IMR-90 (cell line): ENCODE data around the gene SH3RF2. TPM values are rescaled to one million over a fixed set of nuclear protein-coding genes. Genes with fewer than 3 reads are reported as not detected.

Experiments used
- ATAC-seq: fragments of 200-7000 bp; cut with Tn5 transposase; 2 replicates; pipeline ENCODE4 v1.9.1; 2020; ENCODE audit warnings: low read depth, mild to moderate bottlenecking, moderate library complexity
- BruUV-seq: library from RNA; stranded (reverse); fragments of 400-500 nt; replicated peaks from 2 replicates; lab custom pipeline; 2021; lab: Mats Ljungman, UMichigan
- CTCF ChIA-PET: fragments of 300-600 bp; formaldehyde crosslinking; extraction: SDS; loops from one replicate; lab custom pipeline; 2021; ENCODE audit warnings: antibody characterized with exemption; lab: Yijun Ruan, JAX
- POLR2A ChIA-PET: fragments of 300-600 bp; sonication (Branson Sonifier 250); formaldehyde crosslinking; loops from one replicate; lab custom pipeline; 2022; ENCODE audit warnings: antibody characterized with exemption; ENCODE audit not compliant: unreplicated experiment; lab: Charles Lee
- DNase-seq: peaks from one replicate; pipeline ENCODE4 v3.0.0; 2013
- H2AFZ ChIP-seq: replicated peaks from 2 replicates; pipeline ENCODE3; 2013; ENCODE audit warnings: low read length, mild to moderate bottlenecking; ENCODE audit not compliant: poor library complexity
- H2AK5ac ChIP-seq: 2 replicates; pipeline ENCODE4 v1.6.1; 2013; ENCODE audit warnings: low read depth, low read length, inconsistent platforms
- H2AK9ac ChIP-seq: replicated peaks from 2 replicates; pipeline ENCODE3; 2013; ENCODE audit warnings: mild to moderate bottlenecking, low read depth, low read length, moderate library complexity; ENCODE audit not compliant: poor library complexity
- H2BK120ac ChIP-seq: 2 replicates; pipeline ENCODE4 v1.6.1; 2013; ENCODE audit warnings: low read depth, low read length, inconsistent platforms
- H2BK15ac ChIP-seq: 3 replicates; pipeline ENCODE4 v1.6.1; 2013; ENCODE audit warnings: low read depth, low read length, inconsistent platforms
- H2BK20ac ChIP-seq: 2 replicates; pipeline ENCODE4 v1.6.1; 2013; ENCODE audit warnings: low read depth, mild to moderate bottlenecking, inconsistent platforms, low read length, moderate library complexity
- H2BK5ac ChIP-seq: 2 replicates; pipeline ENCODE4 v1.6.1; 2013; ENCODE audit warnings: mild to moderate bottlenecking, low read depth, low read length, inconsistent platforms; ENCODE audit not compliant: poor library complexity, severe bottlenecking
- H3K14ac ChIP-seq: replicated peaks from 2 replicates; pipeline ENCODE4 v1.6.1; 2013; ENCODE audit warnings: low read depth, low read length, inconsistent platforms
- H3K18ac ChIP-seq: 2 replicates; pipeline ENCODE4 v1.6.1; 2013; ENCODE audit warnings: low read depth, low read length, control low read depth
- H3K23ac ChIP-seq: 2 replicates; pipeline ENCODE4 v1.6.1; 2013; ENCODE audit warnings: low read depth, low read length, inconsistent platforms
- H3K27ac ChIP-seq: 2 replicates; pipeline ENCODE4 v1.5.1; 2013; ENCODE audit warnings: mild to moderate bottlenecking, control low read depth, low read length; ENCODE audit not compliant: insufficient read depth
- H3K27me3 ChIP-seq: 2 replicates; pipeline ENCODE4 v1.6.1; 2013; ENCODE audit warnings: low read length; ENCODE audit not compliant: control insufficient read depth, insufficient read depth
- H3K36me3 ChIP-seq: 2 replicates; pipeline ENCODE4 v1.6.1; 2013; ENCODE audit warnings: low read length, mixed read lengths; ENCODE audit not compliant: control insufficient read depth, insufficient read depth
- H3K4ac ChIP-seq: 2 replicates; pipeline ENCODE4 v1.6.1; 2013; ENCODE audit warnings: low read depth, low read length, inconsistent platforms
- H3K4me1 ChIP-seq: 2 replicates; pipeline ENCODE4 v1.6.1; 2013; ENCODE audit warnings: low read length, mixed read lengths; ENCODE audit not compliant: control insufficient read depth, insufficient read depth
- H3K4me2 ChIP-seq: 2 replicates; pipeline ENCODE4 v1.6.1; 2013; ENCODE audit warnings: low read depth, mild to moderate bottlenecking, control low read depth, low read length, moderate library complexity
- H3K4me3 ChIP-seq: 2 replicates; pipeline ENCODE4 v1.5.1; 2013; ENCODE audit warnings: low read depth, mild to moderate bottlenecking, control low read depth, low read length, moderate library complexity; ENCODE audit not compliant: insufficient read depth
- H3K56ac ChIP-seq: 2 replicates; pipeline ENCODE4 v1.6.1; 2013; ENCODE audit warnings: low read length, inconsistent platforms; ENCODE audit not compliant: insufficient read depth; ENCODE audit errors: extremely low read depth
- H3K79me1 ChIP-seq, 2 experiments: 2 replicates each; pipeline ENCODE4 v1.6.1; 2013; ENCODE audit warnings: low read length in 2 of 2, inconsistent platforms in 1 of 2, low read depth in 1 of 2
- H3K9ac ChIP-seq: 2 replicates; pipeline ENCODE4 v1.6.1; 2013; ENCODE audit warnings: low read depth, low read length, control low read depth
- H3K9me1 ChIP-seq: 2 replicates; pipeline ENCODE4 v1.6.1; 2013; ENCODE audit warnings: low read length, inconsistent platforms; ENCODE audit not compliant: insufficient read depth
- H3K9me3 ChIP-seq: 2 replicates; pipeline ENCODE4 v1.6.1; 2013; ENCODE audit warnings: low read length; ENCODE audit not compliant: control insufficient read depth, insufficient read depth
- H4K20me1 ChIP-seq: 2 replicates; pipeline ENCODE4 v1.6.1; 2013; ENCODE audit warnings: low read length, inconsistent platforms; ENCODE audit not compliant: insufficient read depth
- H4K5ac ChIP-seq: 2 replicates; pipeline ENCODE4 v1.6.1; 2013; ENCODE audit warnings: mild to moderate bottlenecking, low read depth, low read length, control low read depth
- H4K8ac ChIP-seq, 2 experiments: 2 replicates each; pipeline ENCODE4 v1.6.1; 2013; ENCODE audit warnings: low read depth in 2 of 2, low read length in 2 of 2, control low read depth in 1 of 2, inconsistent platforms in 1 of 2
- H4K91ac ChIP-seq: 2 replicates; pipeline ENCODE4 v1.6.1; 2013; ENCODE audit warnings: low read depth, low read length, inconsistent platforms; ENCODE audit not compliant: insufficient read depth
- BHLHE40 ChIP-seq: fragments of 150-350 bp; IDR thresholded peaks from 2 replicates; pipeline ENCODE4 v1.6.1; 2016; ENCODE audit warnings: mild to moderate bottlenecking, low read depth, low read length
- FOS ChIP-seq: fragments of 150-350 bp; IDR thresholded peaks from 2 replicates; pipeline ENCODE4 v1.6.1; 2016; ENCODE audit warnings: low read depth, low read length
- MAFK ChIP-seq: IDR thresholded peaks from 2 replicates; pipeline ENCODE4 v1.6.1; 2012; ENCODE audit warnings: low read depth, low read length, improper control_type of control experiment
- MXI1 ChIP-seq: IDR thresholded peaks from 2 replicates; pipeline ENCODE4 v1.6.1; 2012; ENCODE audit warnings: low read depth, mild to moderate bottlenecking, low read length, moderate library complexity, borderline replicate concordance
- NFE2L2 ChIP-seq: fragments of 150-350 bp; IDR thresholded peaks from 2 replicates; pipeline ENCODE4 v1.6.1; 2016; ENCODE audit warnings: low read depth, mild to moderate bottlenecking, low read length
- POLR2A ChIP-seq: IDR thresholded peaks from 2 replicates; pipeline ENCODE4 v1.6.1; 2012; ENCODE audit warnings: mild to moderate bottlenecking, low read depth, low read length
- RAD21 ChIP-seq: IDR thresholded peaks from 2 replicates; pipeline ENCODE4 v1.6.1; 2012; ENCODE audit warnings: low read length, improper control_type of control experiment
- RFX5 ChIP-seq: IDR thresholded peaks from 2 replicates; pipeline ENCODE4 v1.8.0; 2012; ENCODE audit warnings: low read depth, mild to moderate bottlenecking, low read length, moderate library complexity
- SMC3 ChIP-seq: fragments of 150-350 bp; IDR thresholded peaks from 2 replicates; pipeline ENCODE4 v1.6.1; 2016; ENCODE audit warnings: low read depth, mild to moderate bottlenecking, antibody characterized with exemption, low read length, moderate library complexity
- USF2 ChIP-seq: fragments of 150-350 bp; IDR thresholded peaks from 2 replicates; pipeline ENCODE4 v1.6.1; 2017; ENCODE audit warnings: mild to moderate bottlenecking, antibody characterized with exemption, low read length, low read depth
- WGBS, 2 experiments: methylation state at CpG; one replicate each; pipeline versions ENCODE4 v1.1.5 to v1.1.7; 2013; ENCODE audit warnings: missing lambda C conversion rate in 2 of 2; ENCODE audit not compliant: insufficient read length in 1 of 2; ENCODE audit errors: extremely low coverage in 2 of 2; 5-methylcytosine and 5-hydroxymethylcytosine counted together
- dilution Hi-C: fragments of 300-500 bp; cut with HindIII; formaldehyde crosslinking; loops from one replicate; pipeline ENCODE4 v1.14.3; 2018; ENCODE audit warnings: low sequenced_read_pairs; ENCODE audit not compliant: unreplicated experiment
- in situ Hi-C: fragments of 300-500 bp; cut with MboI; formaldehyde crosslinking; loops from 3 replicates; pipeline ENCODE4 v1.14.3; 2019; ENCODE audit warnings: low sequenced_read_pairs, inconsistent platforms, mixed read lengths
- intact Hi-C: fragments of 100-400 bp; cut with micrococcal nuclease; formaldehyde crosslinking; loops from 2 replicates; pipeline ENCODE4 v1.10.0; 2022
- polyA plus RNA-seq, 3 experiments: library from polyadenylated mRNA; depleted of rRNA; stranded (reverse); fragments of >200 nt; gene quantifications; 2 replicates each; pipeline ENCODE4 v1.2.3, GENCODE V29; 2012; ENCODE audit warnings: low replicate concordance in 1 of 3
- total RNA-seq: library from RNA; depleted of rRNA; stranded (reverse); fragments of >200 nt; gene quantifications from 2 replicates; pipeline ENCODE4 v1.2.3, GENCODE V29; 2012

The SH3RF2 gene
- total and polyA plus RNA-seq, 2 of the 4 experiments (the other 2 are of a cell fraction), result 1.3 to 1.7 TPM

GRCh38 chr5:146098047-146098446, 161.7 kb downstream of the SH3RF2 start:
- H3K18ac ChIP-seq, result no peak overlapping the region
- no peaks in the 10 kb centered on the region; the same call in 1 of the 2 replicates for H3K27me3 ChIP-seq
- TF ChIP-seq MAFK (no peak), SMC3 (no peak), NFE2L2 (no peak), BHLHE40 (no peak), FOS (no peak), RFX5 (no peak), RAD21 (no peak), MXI1 (no peak), USF2 (no peak), POLR2A (no peak)
- in situ Hi-C loops (no loop called here), intact Hi-C loops (no loop called here), dilution Hi-C loops (no loop called here)
- H3K4me1 ChIP-seq, result no peaks in the 10 kb centered on the region
- H3K23ac ChIP-seq, result no peak overlapping the region
- H2BK15ac ChIP-seq, result no peak overlapping the region
- no peaks in the 10 kb centered on the region for H3K79me1 ChIP-seq
- H3K9me1 ChIP-seq, result no peaks in the 10 kb centered on the region
- H3K14ac ChIP-seq, result no peak overlapping the region
- no peaks in the 10 kb centered on the region for H3K36me3 ChIP-seq
- BruUV-seq, result no TSS peak
- H4K8ac ChIP-seq, result no peak overlapping the region
- no peak overlapping the region for H4K91ac ChIP-seq
- no peak overlapping the region for H3K56ac ChIP-seq
- H2AK9ac ChIP-seq, result no peak overlapping the region
- H3K4me2 ChIP-seq, result no peak overlapping the region
- no peak overlapping the region for H2BK20ac ChIP-seq
- no peak overlapping the region for H4K5ac ChIP-seq
- H2BK5ac ChIP-seq, result no peak overlapping the region
- ATAC-seq (no peak), DNase-seq (no peak)
- H3K27ac ChIP-seq, result no peak overlapping the region
- H3K9me3 ChIP-seq, result no peaks in the 10 kb centered on the region
- no peak overlapping the region for H2BK120ac ChIP-seq
- H4K20me1 ChIP-seq, result no peaks in the 10 kb centered on the region
- no peak overlapping the region for H3K9ac ChIP-seq
- ChIA-PET POLR2A (no interaction called here), CTCF (no interaction called here)
- no peak overlapping the region for H2AK5ac ChIP-seq
- no peak overlapping the region for H3K4me3 ChIP-seq
- H2AFZ ChIP-seq, result no peak overlapping the region
- no peak overlapping the region for H3K4ac ChIP-seq
- no CpG with 5 or more reads among the region's 6 CpGs for WGBS, 2 experiments
